Choroid plexus epithelial cell (primary cell): ENCODE results near the gene LMF1.

ENCODE experiments used
- DNase-seq: peaks from one replicate; pipeline ENCODE4 v3.0.0-alpha.2; 2010; ENCODE audit warnings: low read depth
- H3K4me3 ChIP-seq: 2 replicates; pipeline ENCODE4 v1.5.1; 2011; ENCODE audit warnings: low read depth, mild to moderate bottlenecking, control low read depth, low read length, moderate library complexity
- CTCF ChIP-seq: conservative IDR thresholded peaks from 2 replicates; pipeline ENCODE4 v1.5.1; 2011; ENCODE audit warnings: low read depth, mild to moderate bottlenecking, control low read depth, inconsistent platforms, low read length, moderate library complexity

LMF1 gene

GRCh38 chr16:974611-975261, 4.0 kb upstream of the LMF1 start:
- no peak overlapping the region for H3K4me3 ChIP-seq
- no peak for TF ChIP-seq CTCF
- no peak for DNase-seq

GRCh38 chr16:974001-974601, 3.3 kb upstream of the LMF1 start:
- no peak for TF ChIP-seq CTCF

GRCh38 chr16:973366-973765, 2.6 kb upstream of the LMF1 start:
- no peak for DNase-seq
- no peak overlapping the region for H3K4me3 ChIP-seq
- no peak for TF ChIP-seq CTCF

More at GRCh38 chr16:974001-974601, 3.3 kb upstream of the LMF1 start:
- no peak for DNase-seq
- H3K4me3 ChIP-seq, result no peak overlapping the region

- no peak for DNase-seq
- TF ChIP-seq CTCF, result no peak
- no peak overlapping the region for H3K4me3 ChIP-seq
These were observed 1.7 kb upstream of the LMF1 start for GRCh38 chr16:972316-973002.

- TF ChIP-seq CTCF, result no peak
- H3K4me3 ChIP-seq, result no peak overlapping the region
- DNase-seq, result no peak
These were observed 1.2 kb upstream of the LMF1 start for GRCh38 chr16:971981-972315.

- H3K4me3 ChIP-seq, result no peak overlapping the region
- TF ChIP-seq CTCF, result no peak
- DNase-seq, result no peak
These were observed 760 bp upstream of the LMF1 start for GRCh38 chr16:971582-971905.

- DNase-seq, result no peak
- H3K4me3 ChIP-seq, result peak overlapping the region; percentile 87
- TF ChIP-seq CTCF, result no peak
These were observed 408 bp downstream of the LMF1 start for GRCh38 chr16:970386-970765.
